Gastroesophageal sphincter (tissue), 4 donors: ENCODE data around the gene PGM2L1. TPM values are rescaled to one million over a fixed set of nuclear protein-coding genes. Genes with fewer than 3 reads are reported as not detected.

Source experiments
- ATAC-seq: fragments of 150-250 bp; one replicate; pipeline ENCODE4 v1.9.1; 2016; ENCODE audit warnings: mild to moderate bottlenecking, moderate library complexity
- H3K27ac ChIP-seq, 4 donors: fragments of 200-600 bp; sonication (generic) in 3 of 4; 1 replicate in 3 of 4; 2 replicates in 1 of 4; pipeline ENCODE4 v1.5.1; 2016 to 2019
- H3K27me3 ChIP-seq: fragments of 200-600 bp; sonication (generic); one replicate; pipeline ENCODE4 v1.5.1; 2019
- H3K36me3 ChIP-seq, 2 donors: fragments of 200-600 bp; sonication (generic); one replicate each; pipeline ENCODE4 v1.5.1; 2019; ENCODE audit warnings: control low read depth in 1 of 2
- H3K4me1 ChIP-seq, 3 donors: fragments of 200-600 bp; sonication (generic); 1 replicate in 2 of 3; 2 replicates in 1 of 3; pipeline ENCODE4 v1.5.1; 2016 to 2019; ENCODE audit warnings: control low read depth in 2 of 3
- H3K4me3 ChIP-seq, 2 donors: fragments of 200-600 bp; sonication (generic); one replicate each; pipeline ENCODE4 v1.5.1; 2019; ENCODE audit warnings: mild to moderate bottlenecking in 1 of 2, moderate library complexity in 1 of 2
- H3K9me3 ChIP-seq, 3 donors: fragments of 200-600 bp; sonication (generic); one replicate each; pipeline ENCODE4 v1.5.1; 2017 to 2019; ENCODE audit warnings: control low read depth in 2 of 3
- EP300 ChIP-seq: sonication (generic); formaldehyde crosslinking; IDR thresholded peaks from one replicate; pipeline ENCODE4 v1.6.1; 2017; ENCODE audit warnings: antibody characterized with exemption, mild to moderate bottlenecking
- POLR2A ChIP-seq, 2 donors: fragments of 450-650 bp; IDR thresholded peaks; one replicate each; pipeline ENCODE4 v1.6.1; 2017; ENCODE audit warnings: antibody characterized with exemption in 2 of 2, mild to moderate bottlenecking in 2 of 2, moderate library complexity in 1 of 2
- POLR2AphosphoS5 ChIP-seq: sonication (generic); formaldehyde crosslinking; IDR thresholded peaks from one replicate; pipeline ENCODE4 v1.6.1; 2017; ENCODE audit warnings: antibody characterized with exemption
- WGBS, 2 donors: methylation state at CpG; one replicate each; pipeline ENCODE4 v1.1.5; 2018; ENCODE audit warnings: low coverage in 1 of 2; 5-methylcytosine and 5-hydroxymethylcytosine counted together
- total RNA-seq, 4 donors: library from RNA; depleted of rRNA; stranded (reverse); fragments of >200 nt; gene quantifications; one replicate each; pipeline ENCODE4 v1.1.0, GENCODE V29; 2016
- TF ChIP-seq, protein P1 (sequence below), 4 experiments: fragments of 200-600 bp in 2 of 4; fragments of 450-650 bp in 2 of 4; sonication (generic) in 1 of 4; IDR thresholded peaks; one replicate each; pipeline ENCODE4 v1.5.1; 2017 to 2019; ENCODE audit warnings: antibody characterized with exemption in 4 of 4, mild to moderate bottlenecking in 2 of 4, moderate library complexity in 2 of 4

PGM2L1 gene
- total RNA-seq, 4 donors from 2014 or later, result 1.2 to 7.8 (median 4.9) TPM

DNA sequence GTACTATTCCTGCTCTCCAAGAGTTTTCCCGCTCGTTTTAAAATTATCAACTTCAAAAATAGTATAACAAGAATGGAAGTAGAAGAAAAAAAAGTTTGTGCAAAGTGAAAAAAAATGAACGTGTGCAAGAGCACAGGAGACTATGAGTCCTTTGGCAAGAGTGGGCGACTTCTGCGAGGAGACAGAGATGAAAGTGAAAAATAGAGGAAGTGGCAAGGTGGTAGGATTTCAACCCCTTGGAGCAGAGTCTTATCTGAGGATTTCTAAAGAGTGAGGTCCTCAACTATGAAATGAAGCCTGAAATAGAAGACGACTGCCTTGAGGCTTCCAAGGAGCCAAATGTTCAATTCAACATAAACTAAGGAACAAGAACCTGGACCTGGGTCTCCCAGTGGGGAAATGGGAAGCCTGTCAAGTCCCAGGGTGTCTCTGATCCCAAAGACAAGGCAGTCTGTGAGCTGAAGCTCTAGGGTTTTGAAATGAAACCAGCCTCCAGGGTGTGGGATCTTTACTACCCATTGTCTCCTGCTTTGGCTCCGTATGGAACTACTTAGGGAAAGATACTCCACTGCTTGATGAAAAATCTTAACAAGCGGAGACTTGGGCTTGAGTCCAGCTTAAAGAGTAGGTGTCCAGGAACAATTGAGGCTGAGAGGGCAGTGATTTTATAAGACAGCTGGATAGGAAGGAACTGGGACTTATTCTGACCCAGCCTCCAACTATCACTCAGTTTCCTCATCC lies 91.6 kb downstream of the PGM2L1 start:
- no peak overlapping the region for H3K4me3 ChIP-seq
- no peaks in the 10 kb centered on the region for H3K9me3 ChIP-seq
- no peak overlapping the region for H3K27ac ChIP-seq
- 65 to 70% methylated on average over 8 of the region's 8 CpGs for WGBS, 2 donors
- TF ChIP-seq EP300 (no peak), POLR2A (IDR thresholded peaks at IDR 0.05) (no peak)
- no peak for ATAC-seq
- peaks cover 16% of the 10 kb centered on the region for H3K27me3 ChIP-seq
- H3K36me3 ChIP-seq, result no peaks in the 10 kb centered on the region
- peaks cover 0 to 9% (median 0%) of the 10 kb centered on the region in 3 donors for H3K4me1 ChIP-seq

DNA sequence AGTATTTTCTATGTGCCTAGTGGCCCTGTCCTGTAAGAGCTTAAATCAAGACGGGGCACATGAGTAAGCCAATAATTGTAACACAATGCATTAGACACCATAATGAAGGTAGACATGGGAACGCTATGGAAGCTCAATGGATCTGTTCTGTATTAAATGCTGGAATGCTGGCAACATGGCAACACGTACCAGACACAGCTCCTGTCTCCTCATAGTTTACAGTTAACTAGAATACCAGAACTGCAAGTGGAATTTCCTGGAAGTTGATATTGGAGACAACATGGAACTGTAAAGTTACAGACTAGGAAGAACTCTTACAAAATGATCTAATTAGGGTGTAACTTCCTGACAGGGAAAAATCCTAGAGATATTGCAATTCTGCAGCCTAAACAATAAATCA lies 99.2 kb downstream of the PGM2L1 start:
- no peak for TF ChIP-seq POLR2AphosphoS5
- no peak for TF ChIP-seq EP300
- TF ChIP-seq, protein P1, sequence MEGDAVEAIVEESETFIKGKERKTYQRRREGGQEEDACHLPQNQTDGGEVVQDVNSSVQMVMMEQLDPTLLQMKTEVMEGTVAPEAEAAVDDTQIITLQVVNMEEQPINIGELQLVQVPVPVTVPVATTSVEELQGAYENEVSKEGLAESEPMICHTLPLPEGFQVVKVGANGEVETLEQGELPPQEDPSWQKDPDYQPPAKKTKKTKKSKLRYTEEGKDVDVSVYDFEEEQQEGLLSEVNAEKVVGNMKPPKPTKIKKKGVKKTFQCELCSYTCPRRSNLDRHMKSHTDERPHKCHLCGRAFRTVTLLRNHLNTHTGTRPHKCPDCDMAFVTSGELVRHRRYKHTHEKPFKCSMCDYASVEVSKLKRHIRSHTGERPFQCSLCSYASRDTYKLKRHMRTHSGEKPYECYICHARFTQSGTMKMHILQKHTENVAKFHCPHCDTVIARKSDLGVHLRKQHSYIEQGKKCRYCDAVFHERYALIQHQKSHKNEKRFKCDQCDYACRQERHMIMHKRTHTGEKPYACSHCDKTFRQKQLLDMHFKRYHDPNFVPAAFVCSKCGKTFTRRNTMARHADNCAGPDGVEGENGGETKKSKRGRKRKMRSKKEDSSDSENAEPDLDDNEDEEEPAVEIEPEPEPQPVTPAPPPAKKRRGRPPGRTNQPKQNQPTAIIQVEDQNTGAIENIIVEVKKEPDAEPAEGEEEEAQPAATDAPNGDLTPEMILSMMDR (IDR thresholded peaks at IDR 0.05), result no peak
- Histone ChIP-seq H3K36me3 (no peaks in the 10 kb centered on the region), H3K27me3 (peaks cover 4% of the 10 kb centered on the region), H3K4me3 (no peak overlapping the region), H3K4me1 (no peaks in the 10 kb centered on the region), H3K27ac (no peak overlapping the region), H3K9me3 (no peaks in the 10 kb centered on the region)
- ATAC-seq, result no peak
- WGBS, 2 donors, result 59 to 81% methylated on average over 3 of the region's 3 CpGs

DNA sequence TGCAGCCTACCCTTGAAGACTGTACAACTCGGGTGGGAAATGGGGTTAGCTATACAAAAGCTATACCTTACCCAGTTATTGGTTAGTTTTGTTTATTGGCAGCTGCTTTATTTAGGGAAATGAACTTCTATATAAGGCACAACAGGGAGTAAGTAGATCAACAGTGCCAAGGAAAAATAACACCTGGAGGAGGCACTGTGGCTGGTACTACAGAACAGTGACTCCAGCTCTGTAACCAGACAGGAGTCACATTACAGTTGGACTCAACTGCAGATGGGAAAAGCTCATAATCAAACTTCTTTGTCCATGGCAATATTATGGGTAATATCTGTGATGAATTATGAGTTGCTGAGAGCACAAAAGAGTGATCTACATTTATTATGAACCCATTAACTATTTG lies 100.7 kb downstream of the PGM2L1 start:
- no peaks in the 10 kb centered on the region for H3K27me3 ChIP-seq
- H3K36me3 ChIP-seq, result no peaks in the 10 kb centered on the region
- ATAC-seq, result no peak
- TF ChIP-seq POLR2A (IDR thresholded peaks at IDR 0.05), result no peak
- no peak for TF ChIP-seq EP300
- TF ChIP-seq POLR2AphosphoS5, result no peak
- 78 to 100% methylated on average over 1 of the region's 1 CpG for WGBS, 2 donors
- H3K9me3 ChIP-seq, result no peaks in the 10 kb centered on the region
- no peak overlapping the region for H3K4me3 ChIP-seq
- no peaks in the 10 kb centered on the region for H3K4me1 ChIP-seq
- H3K27ac ChIP-seq, result no peak overlapping the region

- H3K27ac ChIP-seq, result no peak overlapping the region
- ATAC-seq, result no peak
- peaks cover 0 to 10% (median 0%) of the 10 kb centered on the region in 3 donors for H3K4me1 ChIP-seq
- 62 to 83% methylated on average over 1 to 4 of the region's 4 CpGs for WGBS, 2 donors
- no peaks in the 10 kb centered on the region for H3K36me3 ChIP-seq
- TF ChIP-seq EP300, result no peak
- TF ChIP-seq, protein P1 (IDR thresholded peaks at IDR 0.05), result no peak
- TF ChIP-seq POLR2A (IDR thresholded peaks at IDR 0.05), result no peak
- TF ChIP-seq POLR2AphosphoS5, result no peak
- no peaks in the 10 kb centered on the region for H3K27me3 ChIP-seq
- H3K9me3 ChIP-seq, result no peaks in the 10 kb centered on the region
- no peak overlapping the region for H3K4me3 ChIP-seq
These were observed 109.3 kb downstream of the PGM2L1 start for GRCh38 chr11:74288911-74289310.

DNA sequence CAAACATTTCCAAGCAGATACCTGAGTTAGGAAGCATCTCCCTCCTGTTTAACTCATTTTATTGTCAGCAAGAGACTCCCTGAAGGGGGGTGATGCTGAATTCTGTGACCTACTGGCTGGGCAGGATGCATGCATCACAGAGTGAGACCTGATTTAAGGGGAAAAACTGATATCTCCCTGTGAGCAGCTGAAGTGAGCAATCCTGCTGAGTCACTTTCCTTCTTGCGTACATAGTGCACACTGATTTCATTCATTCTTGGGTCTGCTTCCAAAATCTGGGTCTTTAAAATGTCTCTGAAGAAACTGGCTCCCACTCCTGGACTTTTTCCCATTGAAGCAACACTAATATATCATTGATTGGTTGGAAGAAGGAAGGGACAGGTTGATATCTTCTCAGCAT lies 110.1 kb downstream of the PGM2L1 start:
- Histone ChIP-seq H3K27ac (peak overlapping the region in 1 of 4 donors; percentile 34), H3K4me1 (peaks cover 0 to 14% (median 0%) of the 10 kb centered on the region in 3 donors), H3K4me3 (no peak overlapping the region), H3K9me3 (no peaks in the 10 kb centered on the region), H3K36me3 (no peaks in the 10 kb centered on the region), H3K27me3 (no peaks in the 10 kb centered on the region)
- WGBS, 2 donors, result 18% methylated on average over 1 of the region's 1 CpG; no CpG with 5 or more reads in 1 of the 2 donors
- peak; percentile 80 for ATAC-seq
- TF ChIP-seq POLR2AphosphoS5, result no peak
- TF ChIP-seq EP300, result no peak
- TF ChIP-seq POLR2A (IDR thresholded peaks at IDR 0.05), result no peak
- TF ChIP-seq, protein P1 (IDR thresholded peaks at IDR 0.05), result no peak

DNA sequence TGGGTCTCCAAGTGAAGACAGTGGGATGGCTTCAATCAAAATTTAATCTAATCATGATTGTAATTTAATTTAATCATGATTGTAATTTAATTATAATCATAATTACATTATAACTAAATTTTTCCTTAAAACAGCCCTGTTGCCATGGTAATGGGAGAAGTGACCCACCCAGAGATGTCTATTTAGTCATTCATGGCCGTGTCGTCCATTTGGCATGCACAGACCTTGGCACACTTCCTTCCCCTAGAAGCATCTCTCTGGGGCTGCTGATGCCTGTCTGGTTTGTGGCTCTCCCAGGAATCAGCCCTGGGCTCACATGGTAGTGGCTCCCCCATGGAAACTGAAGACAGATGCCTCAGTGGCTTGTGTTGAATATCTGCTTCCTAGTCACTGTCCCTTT lies 113.8 kb downstream of the PGM2L1 start:
- no peak for ATAC-seq
- Histone ChIP-seq H3K36me3 (no peaks in the 10 kb centered on the region), H3K9me3 (no peaks in the 10 kb centered on the region), H3K27ac (no peak overlapping the region), H3K27me3 (no peaks in the 10 kb centered on the region), H3K4me3 (no peak overlapping the region), H3K4me1 (peaks cover 0 to 23% (median 0%) of the 10 kb centered on the region in 3 donors)
- WGBS, 2 donors, result 30 to 80% methylated on average over 2 of the region's 2 CpGs
- TF ChIP-seq POLR2AphosphoS5 (no peak), EP300 (no peak), POLR2A (IDR thresholded peaks at IDR 0.05) (no peak)
- TF ChIP-seq, protein P1 (IDR thresholded peaks at IDR 0.05), result no peak
